Hematopoietic multipotent progenitor cell treated with erythropoietin and hydrocortisone succinate and interleukin-3 and kit ligand, for 6 days (in vitro differentiated cells): ENCODE measurements around the gene MRPL9.

Experiments used
- DNase-seq: peaks from one replicate; pipeline ENCODE4 v3.0.0-alpha.2; 2015

The MRPL9 gene

GRCh38 chr1:151710187-151710840 lies 53.0 kb downstream of the MRPL9 start:
- peak; percentile 33 for DNase-seq
